OCI-LY1 (cell line): ENCODE data around the gene FAM180A.

ENCODE experiments used
- CTCF ChIP-seq: fragments of 200-600 bp; sonication (generic), shearing (Covaris generic); IDR thresholded peaks from 2 replicates; pipeline ENCODE4 v1.5.1; 2017; ENCODE audit warnings: mild to moderate bottlenecking, antibody characterized with exemption, low read length, moderate library complexity, mixed read lengths
- EZH2 ChIP-seq: fragments of 200-600 bp; sonication (generic), shearing (Covaris generic); IDR thresholded peaks from 2 replicates; pipeline ENCODE4 v1.8.0; 2017; ENCODE audit warnings: borderline replicate concordance, mixed run types, mild to moderate bottlenecking, antibody characterized with exemption, low read length, moderate library complexity, mixed read lengths

- TF ChIP-seq CTCF (no peak), EZH2 (no peak)
These were observed 14.6 kb upstream of the FAM180A start for GRCh38 chr7:135763261-135763660.
